CD1c-positive myeloid dendritic cell (primary cell): ENCODE measurements around the gene EPB41L2.
"Not testable (repeated sequence)": the region's sequence is repeated elsewhere in the genome, so short reads cannot be mapped to it uniquely, and the experiment has no call there.

Source experiments
- DNase-seq: peaks from one replicate; pipeline ENCODE4 v3.0.0-alpha.2; 2016; ENCODE audit errors: extremely low spot score

The EPB41L2 gene

DNA sequence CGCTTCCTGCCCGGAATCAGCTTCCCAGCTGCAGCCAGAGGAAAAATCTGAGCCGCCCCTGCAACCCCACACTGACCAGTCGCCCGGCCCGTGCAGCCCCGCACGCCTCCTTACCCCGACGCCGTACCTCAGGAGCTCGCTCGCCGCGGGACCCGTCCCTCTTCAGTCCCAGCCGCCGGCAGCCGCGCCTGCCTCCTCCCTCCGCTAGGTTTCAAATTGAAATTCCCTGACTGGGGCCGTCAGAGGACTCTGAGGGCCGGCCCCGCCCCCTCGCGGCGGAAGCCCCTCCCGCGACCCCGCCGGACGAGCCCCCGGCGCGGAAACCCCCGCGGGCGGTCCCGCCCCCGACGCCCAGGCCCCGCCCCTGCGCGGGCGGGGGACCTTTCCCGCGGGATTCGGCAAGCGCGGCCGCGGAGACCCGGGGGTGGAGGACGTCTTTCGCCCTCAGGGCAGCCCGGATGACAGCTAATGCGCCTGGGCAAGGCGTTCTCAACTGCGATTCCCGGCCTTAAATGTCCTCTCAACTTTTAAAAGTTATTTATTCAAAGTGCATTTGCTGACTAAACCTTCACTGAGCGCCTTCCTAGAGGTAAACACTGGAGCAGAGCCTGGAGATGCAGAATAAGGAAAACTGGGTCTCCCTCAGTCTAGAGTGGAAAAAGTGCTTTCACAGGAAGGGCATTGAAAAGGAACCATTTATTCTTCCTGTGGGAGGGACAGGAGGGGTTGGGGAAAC, at the start of gene EPB41L2:
Gene EPB41L2 (minus strand): TSS at position 218 of the 736 bp plus-strand sequence. CDS start 106,760 bp downstream, outside the sequence.
- peak; percentile 93 for DNase-seq

DNA sequence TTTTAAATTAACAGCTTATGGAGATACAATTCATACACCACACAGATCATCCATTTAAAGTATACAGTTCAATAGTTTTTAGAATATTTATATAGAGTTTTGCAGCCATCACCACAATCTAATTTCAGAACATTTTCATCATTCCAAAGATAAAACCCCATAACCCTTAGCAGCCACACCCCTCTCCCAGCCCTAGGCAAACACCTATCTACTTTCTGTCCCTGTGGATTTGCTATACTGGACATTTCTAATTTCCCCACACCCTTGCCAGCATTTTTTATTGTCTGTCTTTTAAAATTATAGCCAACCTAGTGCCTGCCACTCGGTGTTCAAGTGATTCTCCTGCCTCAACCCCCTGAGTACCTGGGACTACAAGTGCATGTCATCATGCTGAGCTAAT, 49.2 kb upstream of the EPB41L2 start:
- DNase-seq = no peak

DNA sequence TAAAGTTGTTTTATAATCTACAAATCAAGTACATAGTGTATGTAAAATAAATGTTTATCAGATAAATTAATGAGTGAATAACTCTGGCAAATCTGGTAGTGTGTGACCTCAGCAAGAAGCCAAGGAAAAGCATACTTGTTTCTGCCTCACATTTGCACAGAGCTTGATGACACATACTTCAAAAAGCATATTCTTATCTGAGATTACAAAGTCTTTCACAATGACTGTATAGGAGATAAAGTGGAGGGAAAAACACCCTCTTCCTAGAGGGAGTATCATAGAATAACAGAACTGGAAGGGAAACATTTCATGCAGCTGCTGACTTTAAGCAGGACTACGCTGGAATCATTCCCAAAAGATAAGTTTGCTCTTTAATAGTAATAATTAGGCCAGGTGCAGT, 44.1 kb upstream of the EPB41L2 start:
- DNase-seq = no peak

DNA sequence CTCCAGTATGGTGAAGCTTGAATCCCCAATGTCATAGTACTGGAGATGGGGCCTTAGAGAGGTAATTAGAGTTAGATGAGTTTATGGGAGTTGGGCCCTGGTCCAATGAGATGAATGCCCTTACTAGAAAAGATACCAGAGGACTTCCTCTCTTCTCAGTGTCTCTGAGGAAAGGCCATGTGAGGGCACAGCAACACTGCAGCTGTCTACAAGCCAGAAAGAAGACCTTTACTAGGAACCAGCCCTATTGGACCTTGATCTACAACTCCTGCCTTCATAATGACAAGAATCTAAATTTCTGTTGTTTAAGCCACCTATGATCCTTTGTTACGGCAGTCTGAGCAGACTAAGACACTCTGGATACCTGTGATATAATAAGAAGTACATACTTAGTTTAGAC, 40.9 kb upstream of the EPB41L2 start:
- DNase-seq = no peak

DNA sequence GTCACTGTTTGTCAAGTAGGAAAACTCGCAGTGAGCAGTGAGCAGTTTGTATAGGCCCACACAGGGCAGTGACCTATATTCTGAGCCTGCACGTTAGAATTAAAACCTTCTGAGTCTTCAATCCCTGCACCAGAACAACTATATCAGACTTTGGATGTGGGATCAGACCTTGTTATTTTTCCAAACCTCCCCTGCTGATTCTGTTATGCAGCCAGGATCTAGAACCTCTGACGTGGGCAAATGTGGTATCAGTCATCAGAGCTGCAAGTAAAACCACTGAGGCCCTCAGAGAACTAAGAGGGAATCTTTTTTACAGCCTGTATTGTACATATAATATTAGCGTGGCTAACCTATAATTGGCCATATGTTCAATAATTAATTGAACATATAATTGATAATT, 40.3 kb upstream of the EPB41L2 start:
- no peak for DNase-seq

DNA sequence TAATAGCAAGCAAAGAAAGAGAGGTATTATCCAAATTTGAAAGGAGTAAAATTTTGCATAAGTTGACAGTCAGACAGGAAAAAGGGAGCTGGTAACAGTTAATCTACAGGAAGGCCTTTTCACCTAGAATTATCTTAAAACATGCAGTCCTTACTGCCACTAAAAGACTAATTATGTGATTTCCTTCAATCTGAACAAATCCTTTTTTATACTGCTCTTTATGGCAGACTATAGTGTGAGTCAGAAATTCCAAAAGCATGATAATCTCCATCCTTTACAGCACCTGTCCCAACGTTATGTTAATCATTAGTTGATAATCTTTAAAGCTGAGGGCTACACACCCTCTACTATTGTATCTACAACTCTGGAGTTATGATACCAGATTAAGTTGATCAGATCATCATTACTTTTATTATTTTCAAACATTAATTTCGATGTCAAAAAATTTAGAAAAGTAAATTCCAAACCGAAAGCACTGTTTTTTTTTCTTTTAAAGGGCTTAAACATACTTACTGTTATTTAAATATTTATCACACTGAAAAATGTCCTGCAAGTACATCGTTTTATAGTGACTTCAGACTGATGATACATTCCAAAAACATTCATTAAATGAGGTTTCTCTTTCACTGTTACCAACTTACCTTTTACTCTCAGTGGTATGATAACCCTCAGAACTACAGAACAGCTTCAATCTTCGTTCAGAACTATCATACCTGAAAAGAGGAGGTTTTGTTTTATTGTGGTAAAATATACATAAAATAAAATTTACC, 39.1 kb upstream of the EPB41L2 start:
- DNase-seq = no peak

DNA sequence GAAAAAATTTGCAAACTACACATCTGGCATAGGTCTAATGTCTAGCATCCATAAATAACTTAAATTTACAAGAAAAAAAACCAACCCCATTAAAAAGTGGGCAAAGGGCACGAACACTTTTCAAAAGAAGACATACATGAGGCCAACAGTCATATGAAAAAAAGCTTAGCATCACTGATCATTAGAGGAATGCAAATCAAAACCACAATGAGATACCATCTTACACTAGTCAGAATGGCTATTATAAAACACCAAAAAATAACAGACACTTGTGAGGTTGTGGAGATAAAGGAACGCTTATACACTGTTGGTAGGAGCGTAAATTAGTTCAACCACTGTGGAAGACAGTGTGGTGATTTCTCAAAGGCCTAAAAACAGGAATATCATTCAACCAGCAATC, 33.7 kb upstream of the EPB41L2 start:
- DNase-seq = no peak

DNA sequence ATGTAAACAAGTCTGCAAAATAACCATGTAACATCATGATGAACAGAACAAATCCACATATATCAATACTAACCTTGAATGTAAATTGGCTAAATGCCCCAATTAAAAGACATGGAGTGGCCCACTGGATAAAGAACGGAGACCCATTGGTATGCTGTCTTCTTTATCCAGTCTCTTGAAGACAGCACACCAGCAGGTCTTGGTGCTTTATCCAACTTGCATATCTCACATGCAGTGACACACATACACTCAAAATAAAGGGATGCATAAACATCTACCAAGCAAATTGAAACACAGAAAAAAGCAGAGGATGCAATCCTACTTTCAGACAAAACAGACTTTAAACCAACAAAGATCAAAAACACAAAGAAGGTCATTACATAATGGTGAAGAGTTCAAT, 30.3 kb upstream of the EPB41L2 start:
- DNase-seq = no peak

DNA sequence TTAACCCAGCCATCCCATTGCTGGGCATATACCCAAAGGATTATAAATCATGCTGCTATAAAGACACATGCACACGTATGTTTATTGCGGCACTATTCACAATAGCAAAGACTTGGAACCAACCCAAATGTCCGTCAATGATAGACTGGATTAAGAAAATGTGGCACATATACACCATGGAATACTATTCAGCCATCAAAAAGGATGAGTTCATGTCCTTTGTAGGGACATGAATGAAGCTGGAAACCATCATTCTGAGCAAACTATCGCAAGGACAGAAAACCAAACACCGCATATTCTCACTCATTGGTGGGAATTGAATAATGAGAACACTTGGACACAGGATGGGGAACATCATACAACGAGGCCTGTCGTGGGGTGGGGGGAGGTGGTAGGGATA, 28.9 kb upstream of the EPB41L2 start:
- not testable (repeated sequence) for DNase-seq

DNA sequence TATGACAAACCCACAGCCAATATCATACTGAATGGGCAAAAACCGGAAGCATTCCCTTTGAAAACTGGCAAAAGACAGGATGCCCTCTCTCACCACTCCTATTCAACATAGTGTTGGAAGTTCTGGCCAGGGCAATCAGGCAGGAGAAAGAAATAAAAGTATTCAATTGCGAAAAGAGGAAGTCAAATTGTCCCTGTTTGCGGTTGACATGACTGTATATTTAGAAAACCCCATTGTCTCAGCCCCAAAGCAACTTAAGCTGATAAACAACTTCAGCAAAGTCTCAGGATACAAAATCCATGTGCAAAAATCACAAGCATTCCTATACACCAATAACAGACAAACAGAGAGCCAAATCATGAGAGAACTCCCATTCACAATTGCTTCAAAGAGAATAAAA, 27.3 kb upstream of the EPB41L2 start:
- not testable (repeated sequence) for DNase-seq

DNA sequence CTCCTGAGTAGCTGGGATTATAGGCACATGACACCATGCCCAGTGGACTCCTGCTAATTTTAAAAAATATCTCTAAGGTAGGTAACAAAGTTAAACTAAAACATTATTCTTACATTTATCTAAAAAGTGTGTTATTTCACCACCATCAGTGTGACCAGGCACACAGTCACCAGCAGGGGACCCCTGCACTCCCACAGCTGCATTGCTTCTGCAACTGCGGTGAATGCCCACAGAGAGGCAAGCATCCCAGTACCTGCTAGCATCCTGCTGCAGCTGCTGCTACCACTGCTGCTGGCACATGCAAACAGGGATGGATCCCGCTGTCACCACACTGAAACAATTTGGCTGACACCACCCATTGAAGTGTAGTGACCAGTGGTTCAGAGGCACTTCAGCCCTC, 21.9 kb upstream of the EPB41L2 start:
- no peak for DNase-seq

DNA sequence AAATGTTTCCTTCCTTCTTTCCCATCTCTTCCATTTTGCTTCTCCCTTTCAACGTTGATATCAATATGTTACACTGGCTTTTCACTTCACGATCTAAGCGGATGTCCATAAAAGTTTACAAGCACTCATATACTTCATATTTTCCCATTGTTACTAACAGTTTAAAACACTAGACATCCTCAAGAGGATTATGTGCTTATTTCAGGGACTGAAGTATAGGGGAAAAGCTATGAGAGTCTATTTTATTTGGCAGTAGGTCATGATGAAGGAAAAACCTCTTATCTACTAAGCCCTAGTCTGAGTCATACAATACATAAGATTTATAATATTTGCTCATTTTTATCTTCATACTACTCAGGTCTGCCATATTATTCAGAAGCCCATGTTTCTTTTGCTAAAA, 20.6 kb upstream of the EPB41L2 start:
- no peak for DNase-seq

DNA sequence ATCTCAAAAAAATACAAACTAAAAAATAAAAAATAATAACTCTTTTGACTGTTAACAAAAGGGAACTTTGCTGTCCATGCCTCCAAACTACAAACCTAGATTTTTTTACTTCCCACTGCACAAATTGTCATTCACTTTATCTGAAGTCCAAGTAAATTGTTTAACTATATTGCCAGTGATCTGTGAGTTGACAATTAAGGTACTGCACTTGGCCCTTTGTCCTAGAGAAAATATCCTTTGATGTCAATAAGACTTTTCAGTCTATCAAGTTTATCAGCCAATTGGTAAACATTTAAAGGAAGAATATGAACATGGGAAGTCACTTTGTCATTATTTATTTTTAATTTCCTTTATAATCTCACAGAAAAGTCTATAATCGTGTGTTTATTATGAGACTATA, 19.3 kb upstream of the EPB41L2 start:
- no peak for DNase-seq

DNA sequence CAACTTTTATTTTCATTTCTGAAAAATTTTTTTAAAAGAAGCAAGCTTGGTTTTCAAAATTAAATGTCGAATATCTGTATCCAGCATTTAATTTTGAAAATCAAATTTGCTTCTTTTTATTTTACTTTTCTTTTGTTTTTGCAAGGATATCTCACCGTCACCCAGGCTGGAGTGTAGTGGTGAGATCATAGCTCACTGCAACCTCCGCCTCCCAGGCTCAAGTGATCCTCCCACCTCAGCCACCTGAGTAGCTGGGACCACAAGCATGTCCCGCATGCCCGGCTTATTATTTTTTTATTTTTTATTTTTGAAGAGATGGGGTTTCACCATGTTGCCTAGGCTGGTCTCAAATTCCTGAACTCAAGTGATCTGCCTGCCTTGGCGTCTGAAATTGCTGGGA, 17.0 kb upstream of the EPB41L2 start:
- no peak for DNase-seq

DNA sequence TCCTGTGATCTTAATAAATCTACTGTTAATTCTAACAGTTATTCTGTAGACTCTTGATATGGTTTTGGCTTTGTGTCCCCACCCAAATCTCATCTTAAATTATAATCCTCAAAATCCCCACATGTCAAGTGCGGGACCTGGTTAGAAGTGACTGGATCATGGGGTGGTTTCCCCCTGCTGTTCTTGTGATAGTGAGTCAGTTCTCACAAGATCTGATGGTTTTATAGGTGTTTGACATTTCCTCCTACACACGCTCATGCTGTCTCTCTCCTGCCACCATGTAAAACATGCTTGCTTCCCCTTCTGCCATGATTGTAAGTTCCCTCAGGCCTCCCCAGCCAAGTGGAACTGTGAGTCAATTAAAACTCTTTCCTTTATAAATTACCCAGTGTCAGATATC, 10.5 kb upstream of the EPB41L2 start:
- no peak for DNase-seq

DNA sequence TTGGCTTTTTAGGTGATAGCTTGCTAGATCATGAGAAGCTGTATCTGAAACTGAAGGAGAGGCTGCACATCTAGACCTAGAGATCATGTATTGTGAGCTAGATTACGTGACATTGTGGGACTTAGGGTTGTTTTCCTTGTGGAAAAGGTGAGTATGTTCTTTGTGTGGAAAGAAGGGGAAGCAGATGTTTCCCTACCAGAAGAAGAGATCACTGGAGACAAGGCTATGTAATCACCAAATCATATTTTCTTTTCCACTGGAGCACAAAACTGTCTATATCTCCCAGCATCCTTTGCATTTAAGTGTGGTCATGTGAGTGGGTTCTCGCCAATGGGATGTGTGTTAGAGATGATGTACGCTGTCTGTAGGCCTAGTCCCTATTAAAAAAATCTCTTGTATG, 7.0 kb upstream of the EPB41L2 start:
- DNase-seq = no peak

DNA sequence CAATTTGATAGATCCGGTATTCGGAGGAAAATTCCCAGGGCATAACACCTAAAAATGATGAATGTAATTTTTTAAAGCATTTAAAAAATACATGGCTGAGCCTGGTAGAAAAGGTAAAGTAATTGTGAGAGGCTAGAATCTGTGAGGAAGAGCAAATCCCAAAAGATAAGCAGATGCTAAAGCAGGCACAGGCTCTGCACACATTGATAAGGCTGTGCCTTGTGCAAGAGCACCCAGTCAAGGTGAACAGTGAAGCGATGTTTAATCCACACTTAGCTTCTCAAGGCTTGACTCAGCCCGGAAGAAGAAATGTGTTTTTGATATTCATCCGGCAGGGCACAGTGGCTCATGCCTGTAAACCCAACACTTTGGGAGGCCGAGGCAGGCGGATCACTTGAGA, 5.1 kb upstream of the EPB41L2 start:
- no peak for DNase-seq

DNA sequence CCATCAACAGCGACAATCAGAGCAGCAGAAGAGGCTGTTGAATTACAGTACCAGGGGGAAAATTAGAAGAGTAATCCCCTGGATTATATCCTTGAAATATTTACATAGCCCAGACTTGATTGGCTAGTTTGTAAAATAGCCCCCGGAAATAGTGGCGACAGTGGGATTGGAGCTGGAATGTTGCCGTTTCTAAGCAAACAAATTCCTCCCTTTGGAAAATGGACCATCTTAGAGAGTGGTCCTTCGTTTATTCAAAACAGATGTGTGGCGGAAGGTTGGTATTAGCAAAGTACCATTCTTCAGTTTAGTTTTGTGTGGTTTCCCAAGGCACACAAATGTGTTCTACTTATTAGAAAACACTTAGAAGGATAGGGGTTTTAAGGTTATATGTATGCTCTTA, 4.5 kb upstream of the EPB41L2 start:
- no peak for DNase-seq

DNA sequence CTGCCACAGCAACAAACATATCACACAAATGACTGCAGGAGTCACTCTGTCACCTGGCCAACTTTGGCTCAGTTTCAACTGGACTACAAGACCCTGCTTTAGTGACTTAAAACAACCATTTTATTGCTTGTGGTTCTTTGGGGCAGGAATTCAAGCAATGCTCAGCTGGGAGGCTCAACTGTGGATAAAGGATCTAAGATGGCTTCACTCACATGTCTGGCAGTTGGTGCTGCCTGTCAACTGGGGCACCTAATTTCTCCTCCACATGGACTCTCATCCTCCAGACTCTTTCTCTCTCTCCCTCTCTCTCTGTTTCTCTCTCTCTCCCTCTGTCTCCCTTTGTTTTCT, 2.8 kb upstream of the EPB41L2 start:
- DNase-seq = no peak

DNA sequence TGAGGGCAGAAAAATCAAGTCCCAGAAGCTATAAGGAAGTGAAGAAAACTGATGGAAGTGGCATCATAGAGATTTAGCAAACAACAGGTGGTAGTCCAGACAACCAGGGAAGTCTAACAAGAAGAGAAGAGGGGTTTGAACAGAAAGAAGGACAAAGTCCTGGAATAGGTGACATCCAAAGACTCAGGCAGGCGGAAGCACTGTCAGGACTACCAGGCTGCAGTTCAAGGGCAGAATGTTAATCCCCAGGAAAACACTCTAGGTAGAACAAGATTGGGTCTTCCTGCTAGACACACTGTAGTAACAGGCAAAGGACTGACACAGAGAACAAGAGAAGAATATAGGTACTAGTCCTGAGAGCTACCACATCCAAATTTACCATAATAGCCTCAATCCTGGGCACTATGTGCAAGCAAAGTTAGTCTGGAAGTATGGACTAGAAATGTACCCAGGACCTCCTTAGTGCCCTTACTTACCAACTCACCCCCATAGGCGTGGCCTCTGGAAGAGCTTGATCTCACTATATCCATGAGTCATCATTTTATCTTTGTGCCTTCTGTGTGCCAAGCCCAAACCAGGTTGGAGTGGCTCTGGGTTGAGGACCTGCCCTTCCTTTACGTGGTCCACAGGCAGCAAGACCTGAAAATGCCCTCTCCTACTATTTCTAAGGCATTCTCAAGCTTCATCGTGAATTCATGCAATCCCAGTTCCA, 2.2 kb upstream of the EPB41L2 start:
- DNase-seq = no peak

DNA sequence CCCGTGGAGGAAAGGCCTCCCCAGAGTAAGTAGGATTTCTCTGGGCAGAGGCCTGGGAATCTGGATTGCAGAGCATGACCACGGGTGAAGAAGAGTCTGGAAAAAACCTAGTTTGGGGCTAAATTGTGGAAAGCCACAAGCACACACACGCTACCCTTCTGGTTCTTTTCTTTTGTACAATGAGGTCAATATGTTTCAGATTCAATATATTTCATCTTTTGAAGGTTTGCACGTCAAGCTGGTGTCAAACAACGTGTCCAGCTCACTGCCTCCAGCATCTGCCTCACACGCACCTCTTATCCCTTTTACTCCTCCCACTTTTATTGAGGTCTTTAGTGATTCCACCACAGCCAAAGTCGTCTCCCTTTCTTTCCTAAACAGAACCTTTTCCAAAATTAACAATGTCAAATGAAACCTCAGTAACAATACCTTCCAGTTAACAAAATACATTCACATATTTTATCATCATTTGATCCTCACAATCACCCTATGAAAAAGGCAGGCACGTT, 773 bp upstream of the EPB41L2 start:
- DNase-seq = no peak

DNA sequence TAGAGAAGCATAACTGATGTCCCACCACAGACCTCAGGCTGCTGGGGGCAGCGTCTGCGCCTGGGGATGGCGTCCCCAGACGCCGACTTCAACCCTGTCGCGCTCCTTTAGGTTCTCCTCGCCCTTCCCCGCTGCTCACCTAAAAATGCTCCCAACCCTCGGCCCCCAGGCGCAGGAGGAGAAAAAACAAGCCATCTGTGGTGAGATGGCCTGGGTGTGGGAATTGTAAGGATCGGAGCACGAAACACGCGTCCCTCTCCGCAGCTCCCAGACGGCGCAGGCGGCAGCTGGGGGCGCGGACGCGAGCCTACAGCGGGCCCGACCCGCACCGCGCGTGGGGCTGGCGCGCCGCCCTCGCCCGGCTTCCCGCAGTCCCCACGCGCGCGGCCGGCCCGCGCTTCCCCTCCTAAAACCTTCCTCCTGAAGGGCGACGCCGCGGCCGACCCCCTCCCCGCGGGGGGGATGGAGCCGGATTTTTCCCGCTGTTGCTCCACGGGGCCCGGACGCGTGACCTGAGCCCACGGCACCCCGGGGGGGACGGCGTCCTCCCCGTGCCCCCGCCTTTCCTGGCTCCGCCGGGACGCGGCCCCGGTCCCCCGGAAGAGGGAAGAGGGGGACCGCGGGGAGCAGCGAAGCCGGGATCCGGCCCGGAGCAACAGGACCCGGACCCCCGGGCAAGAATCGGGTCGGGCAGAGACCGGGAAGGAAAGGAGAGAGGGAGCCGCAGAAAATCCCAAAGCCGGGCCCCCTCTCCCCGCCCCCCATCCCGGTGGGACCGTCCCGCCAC, 611 bp downstream of the EPB41L2 start:
- peak; percentile 50 for DNase-seq
